Measurements from ENCODE around the gene NFILZ.

DNA sequence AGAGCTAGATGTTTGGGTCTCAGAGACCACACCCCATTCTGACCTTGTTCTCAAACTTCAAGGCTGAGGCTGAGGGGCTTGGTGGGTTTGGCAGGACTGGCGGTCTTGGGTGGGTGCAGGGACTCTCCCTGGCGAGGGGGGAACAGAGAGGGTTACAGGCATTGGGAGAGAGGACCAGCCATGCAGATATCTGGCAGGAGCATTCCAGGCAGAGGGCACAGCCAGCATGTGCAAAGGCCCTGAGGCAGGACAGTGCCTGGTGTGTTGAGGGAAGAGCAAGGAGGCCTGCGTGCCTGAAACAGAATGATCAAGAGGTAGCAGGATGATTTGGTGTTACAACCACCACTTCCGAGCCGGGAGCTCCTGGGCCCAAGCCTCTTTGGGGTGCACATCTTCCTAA, 27.4 kb downstream of the NFILZ start:
- TF ChIP-seq CTCF (conservative IDR thresholded peaks at IDR 0.05 in 1 of 2, IDR thresholded peaks at IDR 0.05 in 1 of 2; ENCODE audit: extremely low read depth in 1 of 2, insufficient read depth in 1 of 2, low read depth in 1 of 2, low read length in 2 of 2) (no peak), EZH2 (IDR thresholded peaks at IDR 0.05; ENCODE audit: borderline replicate concordance, low read length) (no peak)
